Keratinocyte (primary cell): ENCODE data around the gene CLDND2. TPM values are rescaled to one million over a fixed set of nuclear protein-coding genes. Genes with fewer than 3 reads are reported as not detected.

Source experiments
- DNase-seq: peaks from one replicate; pipeline ENCODE4 v3.0.0-alpha.2; 2011; ENCODE audit warnings: low read depth, missing footprints, low spot score
- FAIRE-seq: peaks from 2 replicates; lab custom pipeline; 2011; peaks lifted over from hg19 to GRCh38; lab: Jason Lieb, UNC
- H2AFZ ChIP-seq: 2 replicates; pipeline ENCODE4 v1.6.0; 2012; ENCODE audit warnings: low read length, control low read depth, inconsistent platforms; ENCODE audit not compliant: control insufficient read depth
- H3K27ac ChIP-seq: 2 replicates; pipeline ENCODE4 v1.5.1; 2011; ENCODE audit warnings: low read length; ENCODE audit not compliant: control insufficient read depth, insufficient read depth
- H3K27me3 ChIP-seq: 3 replicates; pipeline ENCODE4 v1.6.0; 2011; ENCODE audit warnings: low read length; ENCODE audit not compliant: control insufficient read depth, insufficient read depth; ENCODE audit errors: extremely low read depth
- H3K36me3 ChIP-seq, 2 experiments: 2 replicates in 1 of 2; 3 replicates in 1 of 2; pipeline ENCODE4 v1.5.1; 2011; ENCODE audit warnings: low read length in 2 of 2, mild to moderate bottlenecking in 1 of 2; ENCODE audit not compliant: control insufficient read depth in 2 of 2, insufficient read depth in 2 of 2; ENCODE audit errors: extremely low read depth in 1 of 2
- H3K4me1 ChIP-seq: 3 replicates; pipeline ENCODE4 v1.5.1; 2011; ENCODE audit warnings: low read length; ENCODE audit not compliant: control insufficient read depth, insufficient read depth; ENCODE audit errors: extremely low read depth
- H3K4me2 ChIP-seq: 3 replicates; pipeline ENCODE4 v1.6.0; 2011; ENCODE audit warnings: low read depth, low read length; ENCODE audit not compliant: control insufficient read depth, insufficient read depth; ENCODE audit errors: extremely low read depth
- H3K4me3 ChIP-seq, 3 experiments: fragments of 200-600 bp in 1 of 3; sonication (generic) in 1 of 3; 2 replicates in 2 of 3; 3 replicates in 1 of 3; pipeline ENCODE4 v1.5.1; 2011 to 2016; ENCODE audit warnings: low read length in 3 of 3, mild to moderate bottlenecking in 3 of 3, control low read depth in 2 of 3, inconsistent platforms in 1 of 3, low read depth in 1 of 3, mixed read lengths in 1 of 3, mixed run types in 1 of 3, moderate library complexity in 1 of 3; ENCODE audit not compliant: control insufficient read depth in 2 of 3, insufficient read depth in 2 of 3; ENCODE audit errors: extremely low read depth in 1 of 3
- H3K79me2 ChIP-seq: 2 replicates; pipeline ENCODE4 v1.6.0; 2012; ENCODE audit warnings: low read length; ENCODE audit not compliant: control insufficient read depth, insufficient read depth
- H3K9ac ChIP-seq: 3 replicates; pipeline ENCODE4 v1.6.0; 2011; ENCODE audit warnings: low read length; ENCODE audit not compliant: control insufficient read depth, insufficient read depth; ENCODE audit errors: extremely low read depth
- H3K9me1 ChIP-seq: 3 replicates; pipeline ENCODE4 v1.6.0; 2011; ENCODE audit warnings: low read length; ENCODE audit not compliant: control insufficient read depth, insufficient read depth; ENCODE audit errors: extremely low read depth
- H3K9me3 ChIP-seq: 2 replicates; pipeline ENCODE4 v1.5.1; 2012; ENCODE audit warnings: low read depth, low read length; ENCODE audit not compliant: control insufficient read depth
- H4K20me1 ChIP-seq: 3 replicates; pipeline ENCODE4 v1.6.0; 2011; ENCODE audit warnings: low read length; ENCODE audit not compliant: control insufficient read depth, insufficient read depth; ENCODE audit errors: extremely low read depth
- EZH2 ChIP-seq: IDR thresholded peaks from one replicate; pipeline ENCODE4 v1.6.1; 2012; ENCODE audit warnings: inconsistent platforms, mild to moderate bottlenecking, low read length, moderate library complexity
- dilution Hi-C: fragments of 300-500 bp; cut with MboI; formaldehyde crosslinking; loops from one replicate; pipeline ENCODE4 v1.7.0; 2020; ENCODE audit warnings: low sequenced_read_pairs; ENCODE audit not compliant: extremely low pct_ligation_motif_present
- polyA plus RNA-seq, 5 experiments: library from polyadenylated mRNA; depleted of rRNA in 3 of 5; stranded (reverse) in 3 of 5; stranded (forward) in 1 of 5; unstranded in 1 of 5; fragments of >200 nt; gene quantifications; 1 replicate in 1 of 5; 2 replicates in 3 of 5; 3 replicates in 1 of 5; pipeline versions ENCODE4 v1.2.1 to v1.2.3, GENCODE V29; 2011 to 2012; ENCODE audit warnings: missing spikeins in 2 of 5, low read depth in 1 of 5, low replicate concordance in 1 of 5
- TF ChIP-seq, protein P1 (sequence below), 3 experiments: IDR thresholded peaks in 1 of 3; conservative IDR thresholded peaks in 1 of 3; optimal IDR thresholded peaks in 1 of 3; 2 replicates in 2 of 3; 3 replicates in 1 of 3; pipeline versions ENCODE3 to v1.5.1; 2011; ENCODE audit warnings: low read length in 3 of 3, mild to moderate bottlenecking in 3 of 3, moderate library complexity in 2 of 3, control low read depth in 1 of 3, inconsistent platforms in 1 of 3; ENCODE audit not compliant: insufficient read depth in 2 of 3; ENCODE audit errors: extremely low read depth in 1 of 3

CLDND2 gene
- polyA plus RNA-seq, 1 donor (not counting 4 experiments of a cell fraction or from before 2014, with no cell fraction given): 0.37 TPM

DNA sequence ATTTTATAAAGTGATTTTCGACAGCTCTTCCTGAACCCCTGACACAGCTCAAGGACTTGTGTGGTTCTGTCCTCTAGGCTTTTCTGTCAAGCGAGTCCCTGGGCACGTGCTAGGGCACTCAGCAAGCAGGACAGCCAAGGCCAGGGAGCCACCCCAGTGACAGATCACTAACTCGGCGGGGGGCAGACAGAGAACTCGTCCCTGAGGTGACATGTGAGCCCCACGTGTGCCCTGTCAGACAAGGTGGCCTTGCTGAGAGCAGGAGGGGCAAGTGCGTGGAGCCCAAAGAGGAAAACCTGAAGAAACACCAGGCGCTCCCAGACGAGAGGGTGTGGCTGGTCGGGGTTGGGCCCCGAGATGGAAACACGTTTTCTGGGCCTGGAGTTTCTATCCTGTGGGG lies 7.6 kb downstream of the CLDND2 start:
- H3K27ac ChIP-seq: no peak overlapping the region
- peaks cover 16% of the 10 kb centered on the region for H3K79me2 ChIP-seq
- no peak overlapping the region for H2AFZ ChIP-seq
- no peaks in the 10 kb centered on the region for H3K9me3 ChIP-seq
- dilution Hi-C loops: no loop called here
- no peak overlapping the region for H3K9ac ChIP-seq
- H3K27me3 ChIP-seq: no peaks in the 10 kb centered on the region
- no peak overlapping the region for H3K4me2 ChIP-seq
- DNase-seq: no peak
- peaks cover 0 to 2% of the 10 kb centered on the region in 2 experiments for H3K36me3 ChIP-seq
- H3K9me1 ChIP-seq: no peaks in the 10 kb centered on the region
- TF ChIP-seq, protein P1, sequence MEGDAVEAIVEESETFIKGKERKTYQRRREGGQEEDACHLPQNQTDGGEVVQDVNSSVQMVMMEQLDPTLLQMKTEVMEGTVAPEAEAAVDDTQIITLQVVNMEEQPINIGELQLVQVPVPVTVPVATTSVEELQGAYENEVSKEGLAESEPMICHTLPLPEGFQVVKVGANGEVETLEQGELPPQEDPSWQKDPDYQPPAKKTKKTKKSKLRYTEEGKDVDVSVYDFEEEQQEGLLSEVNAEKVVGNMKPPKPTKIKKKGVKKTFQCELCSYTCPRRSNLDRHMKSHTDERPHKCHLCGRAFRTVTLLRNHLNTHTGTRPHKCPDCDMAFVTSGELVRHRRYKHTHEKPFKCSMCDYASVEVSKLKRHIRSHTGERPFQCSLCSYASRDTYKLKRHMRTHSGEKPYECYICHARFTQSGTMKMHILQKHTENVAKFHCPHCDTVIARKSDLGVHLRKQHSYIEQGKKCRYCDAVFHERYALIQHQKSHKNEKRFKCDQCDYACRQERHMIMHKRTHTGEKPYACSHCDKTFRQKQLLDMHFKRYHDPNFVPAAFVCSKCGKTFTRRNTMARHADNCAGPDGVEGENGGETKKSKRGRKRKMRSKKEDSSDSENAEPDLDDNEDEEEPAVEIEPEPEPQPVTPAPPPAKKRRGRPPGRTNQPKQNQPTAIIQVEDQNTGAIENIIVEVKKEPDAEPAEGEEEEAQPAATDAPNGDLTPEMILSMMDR (optimal IDR thresholded peaks at IDR 0.05 in 1 of 3, IDR thresholded peaks at IDR 0.05 in 1 of 3, conservative IDR thresholded peaks at IDR 0.05 in 1 of 3; ENCODE audit: extremely low read depth in 1 of 3, insufficient read depth in 2 of 3, low read length in 3 of 3): no peak
- no peak overlapping the region for H3K4me3 ChIP-seq
- FAIRE-seq: no peak
- H3K4me1 ChIP-seq: peaks cover 28% of the 10 kb centered on the region
- peaks cover 4% of the 10 kb centered on the region for H4K20me1 ChIP-seq

DNA sequence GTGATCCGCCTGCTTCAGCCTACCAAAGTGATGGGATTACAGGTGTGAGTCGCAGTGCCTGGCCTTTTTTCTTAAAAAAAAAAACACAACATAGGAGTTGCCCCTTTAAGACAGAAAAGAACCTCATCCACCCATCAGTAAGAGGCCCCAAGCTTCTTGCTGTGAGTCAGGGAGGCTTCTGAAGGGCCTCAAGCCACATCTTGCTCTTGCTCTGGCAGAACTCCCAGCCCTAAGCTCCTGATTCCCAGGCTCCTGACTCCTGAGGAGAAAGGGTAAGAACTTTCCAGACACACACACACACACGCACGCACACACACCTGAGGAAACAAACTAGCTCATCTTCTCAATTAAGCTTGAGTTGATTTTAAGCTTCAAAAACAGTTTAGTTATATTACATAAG lies 9.5 kb downstream of the CLDND2 start:
- H4K20me1 ChIP-seq: peaks cover 4% of the 10 kb centered on the region
- H3K9me3 ChIP-seq: no peaks in the 10 kb centered on the region
- TF ChIP-seq, protein P1 (optimal IDR thresholded peaks at IDR 0.05 in 1 of 3, IDR thresholded peaks at IDR 0.05 in 1 of 3, conservative IDR thresholded peaks at IDR 0.05 in 1 of 3; ENCODE audit: extremely low read depth in 1 of 3, insufficient read depth in 2 of 3, low read length in 3 of 3): no peak
- no peak for TF ChIP-seq EZH2
- DNase-seq (no peak), FAIRE-seq (no peak)
- H3K9ac ChIP-seq: no peak overlapping the region
- H2AFZ ChIP-seq: no peak overlapping the region
- no peak overlapping the region for H3K4me2 ChIP-seq
- H3K27me3 ChIP-seq: no peaks in the 10 kb centered on the region
- H3K36me3 ChIP-seq: peaks cover 0 to 2% of the 10 kb centered on the region in 2 experiments
- peaks cover 8% of the 10 kb centered on the region for H3K79me2 ChIP-seq
- peak overlapping the region; percentile 12 for H3K27ac ChIP-seq
- H3K9me1 ChIP-seq: no peaks in the 10 kb centered on the region
- dilution Hi-C loops: no loop called here
- peaks cover 18% of the 10 kb centered on the region for H3K4me1 ChIP-seq
- no peak overlapping the region for H3K4me3 ChIP-seq
